GM12865 (cell line): ENCODE measurements around the gene SYT1.

ENCODE experiments used
- DNase-seq: peaks from one replicate; pipeline ENCODE4 v3.0.0; 2010; ENCODE audit warnings: low read depth
- H3K4me3 ChIP-seq: 2 replicates; pipeline ENCODE4 v1.5.1; 2011; ENCODE audit warnings: mild to moderate bottlenecking, low read depth, low read length, control low read depth
- TF ChIP-seq, protein P1 (sequence below): IDR thresholded peaks from 2 replicates; pipeline ENCODE4 v1.5.1; 2011; ENCODE audit warnings: low read length, control low read depth, low read depth, inconsistent platforms; ENCODE audit not compliant: insufficient read depth; ENCODE audit errors: missing control alignments

The SYT1 gene

DNA sequence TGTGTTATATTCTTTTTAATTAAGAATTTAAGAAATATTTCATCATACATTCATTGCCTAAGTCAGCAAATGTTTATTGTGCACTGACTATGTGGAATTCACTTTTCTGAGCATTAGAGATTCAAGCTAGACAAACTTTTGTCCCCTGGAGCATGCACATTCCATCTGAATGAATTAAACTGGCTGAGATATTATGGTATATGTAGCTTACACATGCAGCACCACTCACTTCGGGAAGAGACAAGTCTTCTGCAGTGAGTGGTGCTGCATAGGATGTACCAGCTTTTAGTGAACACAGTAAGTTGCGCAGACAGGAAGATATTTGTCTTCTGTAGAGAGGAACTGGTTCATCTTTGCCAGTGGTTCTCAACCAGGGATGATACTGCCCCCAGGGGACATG is 318.4 kb downstream of the SYT1 start:
- no peak overlapping the region for H3K4me3 ChIP-seq
- TF ChIP-seq, protein P1, sequence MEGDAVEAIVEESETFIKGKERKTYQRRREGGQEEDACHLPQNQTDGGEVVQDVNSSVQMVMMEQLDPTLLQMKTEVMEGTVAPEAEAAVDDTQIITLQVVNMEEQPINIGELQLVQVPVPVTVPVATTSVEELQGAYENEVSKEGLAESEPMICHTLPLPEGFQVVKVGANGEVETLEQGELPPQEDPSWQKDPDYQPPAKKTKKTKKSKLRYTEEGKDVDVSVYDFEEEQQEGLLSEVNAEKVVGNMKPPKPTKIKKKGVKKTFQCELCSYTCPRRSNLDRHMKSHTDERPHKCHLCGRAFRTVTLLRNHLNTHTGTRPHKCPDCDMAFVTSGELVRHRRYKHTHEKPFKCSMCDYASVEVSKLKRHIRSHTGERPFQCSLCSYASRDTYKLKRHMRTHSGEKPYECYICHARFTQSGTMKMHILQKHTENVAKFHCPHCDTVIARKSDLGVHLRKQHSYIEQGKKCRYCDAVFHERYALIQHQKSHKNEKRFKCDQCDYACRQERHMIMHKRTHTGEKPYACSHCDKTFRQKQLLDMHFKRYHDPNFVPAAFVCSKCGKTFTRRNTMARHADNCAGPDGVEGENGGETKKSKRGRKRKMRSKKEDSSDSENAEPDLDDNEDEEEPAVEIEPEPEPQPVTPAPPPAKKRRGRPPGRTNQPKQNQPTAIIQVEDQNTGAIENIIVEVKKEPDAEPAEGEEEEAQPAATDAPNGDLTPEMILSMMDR = no peak
- DNase-seq = no peak

DNA sequence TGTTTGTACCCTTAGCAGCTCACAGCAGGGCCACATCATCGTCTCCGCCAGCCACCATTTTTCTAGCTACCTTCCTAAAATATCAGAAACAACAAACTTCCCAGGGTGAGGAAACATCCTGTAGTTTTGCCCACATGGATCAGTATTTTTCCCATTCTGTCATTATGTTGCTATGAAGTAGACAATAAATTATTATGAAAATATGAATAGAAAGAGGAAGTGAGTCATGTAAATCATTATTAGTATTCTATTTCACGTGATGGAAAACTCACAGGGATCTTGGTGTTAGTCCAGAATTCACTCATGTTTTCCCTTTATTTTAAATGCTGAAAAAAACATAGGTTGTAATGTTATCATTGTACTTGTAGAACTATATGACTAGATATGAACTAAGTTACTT is 319.4 kb downstream of the SYT1 start:
- DNase-seq = no peak
- TF ChIP-seq, protein P1 = no peak
- no peak overlapping the region for H3K4me3 ChIP-seq

DNA sequence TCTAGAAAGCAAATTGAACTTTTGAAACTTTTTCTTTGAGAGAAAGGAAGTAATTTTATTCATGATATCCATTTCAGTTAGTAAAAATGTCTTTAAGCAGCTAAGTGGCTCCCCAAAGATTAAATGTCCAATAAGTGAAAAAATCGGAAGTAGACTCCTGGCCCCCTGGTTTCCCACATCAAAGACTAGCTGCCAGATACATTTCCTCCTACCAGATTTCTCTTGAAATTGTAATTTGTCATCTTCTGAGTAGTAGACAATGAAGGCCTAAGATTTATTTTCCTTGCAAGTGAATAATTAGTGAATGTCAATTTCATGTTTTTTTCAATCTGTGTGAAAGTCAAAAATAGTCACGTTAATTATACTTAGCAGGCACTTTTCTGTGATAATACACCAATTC is 321.9 kb downstream of the SYT1 start:
- no peak overlapping the region for H3K4me3 ChIP-seq
- TF ChIP-seq, protein P1 = no peak
- DNase-seq = no peak

DNA sequence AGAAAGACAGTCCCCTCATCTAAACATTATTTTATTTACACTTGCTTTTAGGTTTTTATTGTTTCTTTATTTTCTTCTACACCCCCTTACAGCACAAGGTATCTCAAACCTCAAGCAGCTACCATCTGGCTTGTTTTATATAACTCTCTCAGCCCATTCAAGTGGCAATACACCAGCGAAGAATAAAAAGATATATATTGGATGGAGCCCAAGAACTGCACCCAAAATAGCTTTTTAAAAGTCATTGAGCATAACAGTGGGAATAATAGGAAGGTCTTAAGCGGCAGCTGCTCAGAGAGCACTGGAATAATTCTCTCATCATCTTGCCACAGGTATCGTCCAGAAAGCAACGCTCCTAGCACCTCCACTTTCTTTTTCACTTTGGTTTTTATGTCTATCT is 322.5 kb downstream of the SYT1 start:
- no peak overlapping the region for H3K4me3 ChIP-seq
- TF ChIP-seq, protein P1 = no peak
- no peak for DNase-seq

DNA sequence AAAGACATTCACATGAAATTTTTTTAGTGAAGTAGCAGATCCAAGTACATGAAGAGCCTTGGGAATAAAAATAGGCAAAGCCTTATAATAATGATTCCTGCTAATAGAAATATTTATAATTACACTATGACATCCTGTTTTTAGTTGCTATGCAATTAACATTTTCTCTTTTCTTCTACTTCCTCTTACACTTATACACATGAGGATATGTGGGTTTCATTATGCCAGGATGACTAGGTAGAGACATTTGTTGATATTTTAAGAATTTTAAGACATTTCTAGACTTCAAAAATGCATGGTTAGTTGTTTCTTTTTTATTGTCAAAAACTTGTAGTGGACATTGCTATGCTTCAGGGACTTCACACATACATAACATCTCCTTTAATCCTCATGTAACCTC is 326.8 kb downstream of the SYT1 start:
- DNase-seq = no peak
- TF ChIP-seq, protein P1 = no peak
- no peak overlapping the region for H3K4me3 ChIP-seq

DNA sequence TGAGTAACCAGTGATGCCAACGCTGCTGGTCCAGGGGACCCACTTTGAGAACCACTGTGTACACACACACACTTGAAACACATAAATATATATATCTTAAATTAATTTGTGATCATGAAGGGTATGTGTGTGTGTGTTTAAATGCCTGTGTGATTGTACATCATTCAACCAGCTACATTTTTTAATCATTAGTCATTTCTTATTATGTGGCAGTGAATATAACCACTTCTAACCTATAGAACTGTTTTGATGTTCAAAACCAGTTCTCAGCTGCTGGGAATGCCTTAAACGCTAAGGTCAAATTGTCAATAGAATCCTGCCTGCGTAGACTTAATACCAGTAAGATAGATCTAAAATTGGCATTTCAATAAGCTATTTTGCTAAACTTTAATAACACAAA is 330.0 kb downstream of the SYT1 start:
- TF ChIP-seq, protein P1 = no peak
- DNase-seq = no peak
- H3K4me3 ChIP-seq = no peak overlapping the region

DNA sequence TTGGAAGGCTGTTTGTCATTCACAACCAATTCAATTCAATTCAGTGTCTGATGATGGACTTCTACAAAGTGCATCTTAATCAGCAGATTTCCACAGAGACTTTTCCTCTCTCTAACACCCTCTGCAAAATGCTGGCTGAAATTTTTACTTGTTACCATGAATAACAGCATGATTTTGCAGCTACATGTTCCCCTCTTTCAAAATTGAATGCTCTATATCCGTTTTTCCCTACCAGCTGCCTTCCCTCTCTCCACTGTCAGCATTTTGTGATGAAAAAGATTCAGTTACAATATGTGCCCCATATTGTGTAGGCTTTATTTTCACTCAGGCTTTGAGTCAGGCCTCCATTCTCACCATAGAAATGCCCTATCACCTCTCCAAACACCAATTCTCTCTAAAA is 334.6 kb downstream of the SYT1 start:
- no peak for DNase-seq
- TF ChIP-seq, protein P1 = no peak
- no peak overlapping the region for H3K4me3 ChIP-seq
